Hematopoietic multipotent progenitor cell treated with erythropoietin and hydrocortisone succinate and interleukin-3 and kit ligand, for 15 days (in vitro differentiated cells): Measurements from ENCODE around the gene KL.

Experiments
- DNase-seq: peaks from one replicate; pipeline ENCODE4 v3.0.0-alpha.2; 2015; ENCODE audit warnings: low spot score

The KL gene

GRCh38 chr13:33111414-33112110 is 95.3 kb downstream of the KL start:
- DNase-seq: no peak

- DNase-seq: no peak
Measured at GRCh38 chr13:33112766-33113165, 96.5 kb downstream of the KL start.

DNA sequence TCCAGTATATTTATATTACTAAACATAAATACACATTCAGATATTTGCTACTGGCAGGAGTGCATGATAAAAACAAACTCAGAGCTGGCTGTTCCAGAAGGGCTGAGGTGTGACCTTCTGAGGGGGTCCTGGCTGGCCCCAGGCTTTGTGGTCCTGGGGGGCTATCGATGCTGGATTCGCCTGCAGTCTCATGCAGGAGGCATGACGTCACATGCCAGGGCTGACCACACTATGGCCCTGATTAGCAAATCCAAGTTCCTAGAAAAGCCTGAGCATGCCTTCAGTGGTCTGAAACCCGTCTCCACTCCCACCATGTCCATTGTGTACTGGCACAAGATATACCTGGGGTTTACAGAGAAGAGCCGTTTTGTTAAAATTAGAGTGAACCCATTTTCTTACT is 97.9 kb downstream of the KL start:
- DNase-seq: no peak

GRCh38 chr13:33115274-33115673 is 99.1 kb downstream of the KL start:
- no peak for DNase-seq
